IMR-90 (cell line): ENCODE data around the gene ABCB6. TPM values are rescaled to one million over a fixed set of nuclear protein-coding genes. Genes with fewer than 3 reads are reported as not detected.
A peak's percentile ranks its signal among the peaks of the same experiment; 100 is the strongest.

Experiments
- ATAC-seq: fragments of 200-7000 bp; cut with Tn5 transposase; 2 replicates; pipeline ENCODE4 v1.9.1; 2020; ENCODE audit warnings: low read depth, mild to moderate bottlenecking, moderate library complexity
- BruUV-seq: library from RNA; stranded (reverse); fragments of 400-500 nt; replicated peaks from 2 replicates; lab custom pipeline; 2021; lab: Mats Ljungman, UMichigan
- CTCF ChIA-PET: fragments of 300-600 bp; formaldehyde crosslinking; extraction: SDS; loops from one replicate; lab custom pipeline; 2021; ENCODE audit warnings: antibody characterized with exemption; lab: Yijun Ruan, JAX
- POLR2A ChIA-PET: fragments of 300-600 bp; sonication (Branson Sonifier 250); formaldehyde crosslinking; loops from one replicate; lab custom pipeline; 2022; ENCODE audit warnings: antibody characterized with exemption; ENCODE audit not compliant: unreplicated experiment; lab: Charles Lee
- DNase-seq: peaks from one replicate; pipeline ENCODE4 v3.0.0; 2013
- H2AFZ ChIP-seq: replicated peaks from 2 replicates; pipeline ENCODE3; 2013; ENCODE audit warnings: low read length, mild to moderate bottlenecking; ENCODE audit not compliant: poor library complexity
- H2AK5ac ChIP-seq: 2 replicates; pipeline ENCODE4 v1.6.1; 2013; ENCODE audit warnings: low read depth, low read length, inconsistent platforms
- H2AK9ac ChIP-seq: replicated peaks from 2 replicates; pipeline ENCODE3; 2013; ENCODE audit warnings: mild to moderate bottlenecking, low read depth, low read length, moderate library complexity; ENCODE audit not compliant: poor library complexity
- H2BK120ac ChIP-seq: 2 replicates; pipeline ENCODE4 v1.6.1; 2013; ENCODE audit warnings: low read depth, low read length, inconsistent platforms
- H2BK15ac ChIP-seq: 3 replicates; pipeline ENCODE4 v1.6.1; 2013; ENCODE audit warnings: low read depth, low read length, inconsistent platforms
- H2BK20ac ChIP-seq: 2 replicates; pipeline ENCODE4 v1.6.1; 2013; ENCODE audit warnings: low read depth, mild to moderate bottlenecking, inconsistent platforms, low read length, moderate library complexity
- H2BK5ac ChIP-seq: 2 replicates; pipeline ENCODE4 v1.6.1; 2013; ENCODE audit warnings: mild to moderate bottlenecking, low read depth, low read length, inconsistent platforms; ENCODE audit not compliant: poor library complexity, severe bottlenecking
- H3K14ac ChIP-seq: replicated peaks from 2 replicates; pipeline ENCODE4 v1.6.1; 2013; ENCODE audit warnings: low read depth, low read length, inconsistent platforms
- H3K18ac ChIP-seq: 2 replicates; pipeline ENCODE4 v1.6.1; 2013; ENCODE audit warnings: low read depth, low read length, control low read depth
- H3K23ac ChIP-seq: 2 replicates; pipeline ENCODE4 v1.6.1; 2013; ENCODE audit warnings: low read depth, low read length, inconsistent platforms
- H3K27ac ChIP-seq: 2 replicates; pipeline ENCODE4 v1.5.1; 2013; ENCODE audit warnings: mild to moderate bottlenecking, control low read depth, low read length; ENCODE audit not compliant: insufficient read depth
- H3K27me3 ChIP-seq: 2 replicates; pipeline ENCODE4 v1.6.1; 2013; ENCODE audit warnings: low read length; ENCODE audit not compliant: control insufficient read depth, insufficient read depth
- H3K36me3 ChIP-seq: 2 replicates; pipeline ENCODE4 v1.6.1; 2013; ENCODE audit warnings: low read length, mixed read lengths; ENCODE audit not compliant: control insufficient read depth, insufficient read depth
- H3K4ac ChIP-seq: 2 replicates; pipeline ENCODE4 v1.6.1; 2013; ENCODE audit warnings: low read depth, low read length, inconsistent platforms
- H3K4me1 ChIP-seq: 2 replicates; pipeline ENCODE4 v1.6.1; 2013; ENCODE audit warnings: low read length, mixed read lengths; ENCODE audit not compliant: control insufficient read depth, insufficient read depth
- H3K4me2 ChIP-seq: 2 replicates; pipeline ENCODE4 v1.6.1; 2013; ENCODE audit warnings: low read depth, mild to moderate bottlenecking, control low read depth, low read length, moderate library complexity
- H3K4me3 ChIP-seq: 2 replicates; pipeline ENCODE4 v1.5.1; 2013; ENCODE audit warnings: low read depth, mild to moderate bottlenecking, control low read depth, low read length, moderate library complexity; ENCODE audit not compliant: insufficient read depth
- H3K56ac ChIP-seq: 2 replicates; pipeline ENCODE4 v1.6.1; 2013; ENCODE audit warnings: low read length, inconsistent platforms; ENCODE audit not compliant: insufficient read depth; ENCODE audit errors: extremely low read depth
- H3K79me1 ChIP-seq, 2 experiments: 2 replicates each; pipeline ENCODE4 v1.6.1; 2013; ENCODE audit warnings: low read length in 2 of 2, inconsistent platforms in 1 of 2, low read depth in 1 of 2
- H3K9ac ChIP-seq: 2 replicates; pipeline ENCODE4 v1.6.1; 2013; ENCODE audit warnings: low read depth, low read length, control low read depth
- H3K9me1 ChIP-seq: 2 replicates; pipeline ENCODE4 v1.6.1; 2013; ENCODE audit warnings: low read length, inconsistent platforms; ENCODE audit not compliant: insufficient read depth
- H3K9me3 ChIP-seq: 2 replicates; pipeline ENCODE4 v1.6.1; 2013; ENCODE audit warnings: low read length; ENCODE audit not compliant: control insufficient read depth, insufficient read depth
- H4K20me1 ChIP-seq: 2 replicates; pipeline ENCODE4 v1.6.1; 2013; ENCODE audit warnings: low read length, inconsistent platforms; ENCODE audit not compliant: insufficient read depth
- H4K5ac ChIP-seq: 2 replicates; pipeline ENCODE4 v1.6.1; 2013; ENCODE audit warnings: mild to moderate bottlenecking, low read depth, low read length, control low read depth
- H4K8ac ChIP-seq, 2 experiments: 2 replicates each; pipeline ENCODE4 v1.6.1; 2013; ENCODE audit warnings: low read depth in 2 of 2, low read length in 2 of 2, control low read depth in 1 of 2, inconsistent platforms in 1 of 2
- H4K91ac ChIP-seq: 2 replicates; pipeline ENCODE4 v1.6.1; 2013; ENCODE audit warnings: low read depth, low read length, inconsistent platforms; ENCODE audit not compliant: insufficient read depth
- BHLHE40 ChIP-seq: fragments of 150-350 bp; IDR thresholded peaks from 2 replicates; pipeline ENCODE4 v1.6.1; 2016; ENCODE audit warnings: mild to moderate bottlenecking, low read depth, low read length
- CEBPB ChIP-seq: IDR thresholded peaks from 2 replicates; pipeline ENCODE4 v1.6.1; 2012; ENCODE audit warnings: low read depth, low read length, improper control_type of control experiment
- MAFK ChIP-seq: IDR thresholded peaks from 2 replicates; pipeline ENCODE4 v1.6.1; 2012; ENCODE audit warnings: low read depth, low read length, improper control_type of control experiment
- MAZ ChIP-seq: IDR thresholded peaks from 2 replicates; pipeline ENCODE4 v1.6.1; 2012; ENCODE audit warnings: low read depth, mild to moderate bottlenecking, low read length, improper control_type of control experiment, moderate library complexity, borderline replicate concordance
- RFX5 ChIP-seq: IDR thresholded peaks from 2 replicates; pipeline ENCODE4 v1.8.0; 2012; ENCODE audit warnings: low read depth, mild to moderate bottlenecking, low read length, moderate library complexity
- WGBS, 2 experiments: methylation state at CpG; one replicate each; pipeline versions ENCODE4 v1.1.5 to v1.1.7; 2013; ENCODE audit warnings: missing lambda C conversion rate in 2 of 2; ENCODE audit not compliant: insufficient read length in 1 of 2; ENCODE audit errors: extremely low coverage in 2 of 2; 5-methylcytosine and 5-hydroxymethylcytosine counted together
- dilution Hi-C: fragments of 300-500 bp; cut with HindIII; formaldehyde crosslinking; loops from one replicate; pipeline ENCODE4 v1.14.3; 2018; ENCODE audit warnings: low sequenced_read_pairs; ENCODE audit not compliant: unreplicated experiment
- in situ Hi-C: fragments of 300-500 bp; cut with MboI; formaldehyde crosslinking; loops from 3 replicates; pipeline ENCODE4 v1.14.3; 2019; ENCODE audit warnings: low sequenced_read_pairs, inconsistent platforms, mixed read lengths
- intact Hi-C: fragments of 100-400 bp; cut with micrococcal nuclease; formaldehyde crosslinking; loops from 2 replicates; pipeline ENCODE4 v1.10.0; 2022
- polyA plus RNA-seq, 3 experiments: library from polyadenylated mRNA; depleted of rRNA; stranded (reverse); fragments of >200 nt; gene quantifications; 2 replicates each; pipeline ENCODE4 v1.2.3, GENCODE V29; 2012; ENCODE audit warnings: low replicate concordance in 1 of 3
- total RNA-seq: library from RNA; depleted of rRNA; stranded (reverse); fragments of >200 nt; gene quantifications from 2 replicates; pipeline ENCODE4 v1.2.3, GENCODE V29; 2012
- TF ChIP-seq, protein P1 (sequence below): fragments of 150-350 bp; IDR thresholded peaks from 2 replicates; pipeline ENCODE4 v1.6.1; 2016; ENCODE audit warnings: low read depth, mild to moderate bottlenecking, low read length, moderate library complexity, borderline replicate concordance

The ABCB6 gene
- total and polyA plus RNA-seq, 2 of the 4 experiments (the other 2 are of a cell fraction) = 12.5 to 24.7 TPM

DNA sequence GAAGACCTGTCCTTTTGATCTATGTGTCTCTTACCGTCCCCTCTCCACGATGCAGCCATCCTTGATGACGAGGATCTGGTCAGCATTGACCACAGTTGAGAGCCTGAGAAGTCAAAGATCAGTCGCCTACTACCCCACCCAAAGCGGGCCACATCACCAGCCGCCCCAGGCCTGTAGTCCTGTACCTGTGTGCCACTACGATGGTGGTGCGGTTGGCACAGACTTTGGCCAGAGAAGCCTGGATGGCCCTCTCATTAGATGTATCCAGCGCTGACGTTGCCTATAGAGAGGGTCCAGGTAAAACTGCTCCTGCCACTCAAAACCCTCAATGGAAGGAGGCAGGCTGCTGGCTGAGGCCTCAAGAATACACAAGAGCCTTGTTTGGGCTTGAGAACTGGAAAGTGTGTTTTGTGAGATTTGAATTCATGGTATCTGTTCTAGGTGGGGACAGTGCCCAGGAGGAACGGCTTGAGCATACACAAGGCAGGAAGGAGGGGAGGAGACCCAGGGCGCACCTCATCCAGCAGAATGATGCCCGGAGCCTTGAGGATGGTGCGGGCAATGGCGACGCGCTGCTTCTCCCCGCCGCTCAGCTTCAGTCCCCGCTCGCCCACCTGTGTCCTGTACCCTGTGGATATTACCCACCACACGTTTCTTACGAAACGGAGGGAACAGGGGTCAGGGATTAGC lies 8.4 kb downstream of the ABCB6 start:
- peak overlapping the region; percentile 47 for H2AK9ac ChIP-seq
- no peak overlapping the region for H4K5ac ChIP-seq
- ATAC-seq (no peak), DNase-seq (no peak)
- 100% methylated on average over 6 of the region's 24 CpGs; no CpG with 5 or more reads in 1 of the 2 experiments for WGBS, 2 experiments
- no peaks in the 10 kb centered on the region for H3K9me3 ChIP-seq
- H2AFZ ChIP-seq = no peak overlapping the region
- no peak overlapping the region for H3K27ac ChIP-seq
- H3K79me1 ChIP-seq = peaks cover 5 to 29% of the 10 kb centered on the region in 2 experiments; a peak in 3 of 4 replicates
- dilution Hi-C loops = no loop called here
- H3K4me3 ChIP-seq = no peak overlapping the region
- H3K36me3 ChIP-seq = peaks cover 54% of the 10 kb centered on the region
- no peak overlapping the region for H2AK5ac ChIP-seq
- H2BK120ac ChIP-seq = no peak overlapping the region
- no peak overlapping the region for H4K91ac ChIP-seq
- H3K56ac ChIP-seq = no peak overlapping the region
- H3K4me2 ChIP-seq = no peak overlapping the region
- H3K9ac ChIP-seq = no peak overlapping the region
- no peak overlapping the region for H4K8ac ChIP-seq
- no peak overlapping the region for H2BK5ac ChIP-seq
- BruUV-seq = no TSS peak
- CTCF ChIA-PET = no interaction called here
- intact Hi-C loops = no loop called here
- peaks cover 16% of the 10 kb centered on the region for H3K4me1 ChIP-seq
- peaks cover 8% of the 10 kb centered on the region; the same call in 1 of the 2 replicates for H3K9me1 ChIP-seq
- H3K23ac ChIP-seq = no peak overlapping the region
- TF ChIP-seq BHLHE40 = no peak
- no peak for TF ChIP-seq MAZ
- TF ChIP-seq, protein P1, sequence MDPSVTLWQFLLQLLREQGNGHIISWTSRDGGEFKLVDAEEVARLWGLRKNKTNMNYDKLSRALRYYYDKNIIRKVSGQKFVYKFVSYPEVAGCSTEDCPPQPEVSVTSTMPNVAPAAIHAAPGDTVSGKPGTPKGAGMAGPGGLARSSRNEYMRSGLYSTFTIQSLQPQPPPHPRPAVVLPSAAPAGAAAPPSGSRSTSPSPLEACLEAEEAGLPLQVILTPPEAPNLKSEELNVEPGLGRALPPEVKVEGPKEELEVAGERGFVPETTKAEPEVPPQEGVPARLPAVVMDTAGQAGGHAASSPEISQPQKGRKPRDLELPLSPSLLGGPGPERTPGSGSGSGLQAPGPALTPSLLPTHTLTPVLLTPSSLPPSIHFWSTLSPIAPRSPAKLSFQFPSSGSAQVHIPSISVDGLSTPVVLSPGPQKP = no peak
- TF ChIP-seq MAFK = no peak
- no peak for TF ChIP-seq CEBPB
- no peak for TF ChIP-seq RFX5
- no peak overlapping the region for H3K14ac ChIP-seq
- in situ Hi-C loops = no loop called here
- no peak overlapping the region for H2BK15ac ChIP-seq
- no peak overlapping the region for H3K4ac ChIP-seq
- no peak overlapping the region for H3K18ac ChIP-seq
- H2BK20ac ChIP-seq = no peak overlapping the region
- POLR2A ChIA-PET = no interaction called here
- H3K27me3 ChIP-seq = no peaks in the 10 kb centered on the region
- H4K20me1 ChIP-seq = peaks cover 13% of the 10 kb centered on the region
